ENCODE measurements around the gene MERTK. TPM values are rescaled to one million over a fixed set of nuclear protein-coding genes. Genes with fewer than 3 reads are reported as not detected.
"Not testable (repeated sequence)": the region's sequence is repeated elsewhere in the genome, so short reads cannot be mapped to it uniquely, and the experiment has no call there.

MERTK gene
- 3.3 and 4.4 TPM in 2 replicates for total RNA-seq
- long read RNA-seq, partial matches to known transcripts, result 3 of 4 reads
- long read RNA-seq, other reads (novel, unspliced or antisense), result 0 of 4 reads

DNA sequence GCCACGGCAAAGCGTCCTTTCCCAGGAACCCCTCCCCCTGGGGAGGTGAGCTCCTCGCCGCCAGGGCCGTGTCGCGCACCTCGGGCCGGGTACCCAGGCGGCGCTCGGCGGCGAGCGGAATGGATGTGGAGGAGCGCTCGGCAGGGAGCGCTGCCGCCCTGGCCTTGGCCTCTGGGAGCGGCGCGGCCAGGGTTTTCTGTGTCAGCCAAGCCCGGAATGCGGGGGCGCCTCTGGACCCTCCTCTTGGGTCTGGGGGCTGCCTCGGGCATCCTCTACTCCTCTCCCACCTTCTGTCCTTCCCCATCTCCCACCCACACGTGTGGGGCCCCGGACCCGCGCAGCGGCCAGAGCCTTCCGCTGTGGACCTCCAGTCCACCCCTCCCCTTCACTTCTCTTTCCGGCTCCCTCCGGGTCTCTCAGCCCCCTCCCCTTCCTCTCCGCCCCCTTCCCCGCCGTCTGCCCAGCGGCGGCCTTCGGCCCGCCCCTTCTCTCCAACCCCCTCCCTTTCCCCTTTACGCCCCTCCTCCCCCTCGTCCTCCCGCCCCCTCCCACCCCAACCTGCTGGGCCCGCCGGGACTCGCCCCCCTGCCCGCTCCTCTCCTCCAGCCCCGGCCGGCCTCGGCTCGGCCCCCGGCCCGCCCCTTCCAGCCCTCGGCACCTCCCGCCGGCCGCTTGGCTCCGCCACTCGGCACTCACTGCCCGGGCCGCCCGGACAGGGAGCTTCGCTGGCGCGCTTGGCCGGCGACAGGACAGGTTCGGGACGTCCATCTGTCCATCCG, at the start of gene MERTK:
Gene MERTK, plus strand, starts transcription at position 684 of the 779 bp plus-strand sequence. CDS start 129 bp downstream, outside the sequence.
- H3K4me1 Mint-ChIP-seq, result peaks cover 18% of the 10 kb centered on the region
- TF ChIP-seq, protein P1, sequence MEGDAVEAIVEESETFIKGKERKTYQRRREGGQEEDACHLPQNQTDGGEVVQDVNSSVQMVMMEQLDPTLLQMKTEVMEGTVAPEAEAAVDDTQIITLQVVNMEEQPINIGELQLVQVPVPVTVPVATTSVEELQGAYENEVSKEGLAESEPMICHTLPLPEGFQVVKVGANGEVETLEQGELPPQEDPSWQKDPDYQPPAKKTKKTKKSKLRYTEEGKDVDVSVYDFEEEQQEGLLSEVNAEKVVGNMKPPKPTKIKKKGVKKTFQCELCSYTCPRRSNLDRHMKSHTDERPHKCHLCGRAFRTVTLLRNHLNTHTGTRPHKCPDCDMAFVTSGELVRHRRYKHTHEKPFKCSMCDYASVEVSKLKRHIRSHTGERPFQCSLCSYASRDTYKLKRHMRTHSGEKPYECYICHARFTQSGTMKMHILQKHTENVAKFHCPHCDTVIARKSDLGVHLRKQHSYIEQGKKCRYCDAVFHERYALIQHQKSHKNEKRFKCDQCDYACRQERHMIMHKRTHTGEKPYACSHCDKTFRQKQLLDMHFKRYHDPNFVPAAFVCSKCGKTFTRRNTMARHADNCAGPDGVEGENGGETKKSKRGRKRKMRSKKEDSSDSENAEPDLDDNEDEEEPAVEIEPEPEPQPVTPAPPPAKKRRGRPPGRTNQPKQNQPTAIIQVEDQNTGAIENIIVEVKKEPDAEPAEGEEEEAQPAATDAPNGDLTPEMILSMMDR (conservative IDR thresholded peaks at IDR 0.05), result peak; percentile 66
- H3K4me3 Mint-ChIP-seq, result peak within 1 kb of the TSS; percentile 93
- no peaks in the 10 kb centered on the region for H3K9me3 Mint-ChIP-seq
- H3K36me3 Mint-ChIP-seq (ENCODE audit: low read depth), result no peaks in the 10 kb centered on the region
- peaks cover 40% of the 10 kb centered on the region for H3K27me3 Mint-ChIP-seq (ENCODE audit: low read depth)
- DNase-seq (ENCODE audit: low read depth, low spot score), result peak; percentile 81
- peak within 1 kb of the TSS; percentile 91 for H3K27ac Mint-ChIP-seq (ENCODE audit: unreplicated experiment)

DNA sequence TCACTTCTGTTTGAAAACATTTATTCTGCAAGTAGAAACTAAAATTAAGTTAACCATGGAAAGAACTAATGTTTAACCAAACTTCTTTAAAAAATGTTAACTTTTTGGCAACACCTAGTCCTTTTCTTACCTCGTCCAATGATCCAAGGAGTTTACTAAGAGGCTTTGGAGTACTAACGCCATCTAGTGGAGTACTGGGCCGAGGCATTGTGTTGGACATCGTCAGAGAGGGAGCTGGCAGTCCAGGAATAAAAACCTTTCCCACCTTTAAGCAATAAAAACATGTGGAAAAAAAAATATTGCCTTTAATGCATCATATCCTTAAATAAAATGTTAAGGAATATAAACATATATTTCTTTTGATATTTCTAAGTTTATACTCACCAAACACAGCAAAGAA, 47.8 kb upstream of the MERTK start:
- DNase-seq (ENCODE audit: low read depth, low spot score), result peak; percentile 38
- TF ChIP-seq, protein P1 (conservative IDR thresholded peaks at IDR 0.05), result peak; percentile 61
- H3K4me3 Mint-ChIP-seq; H3K27ac Mint-ChIP-seq (ENCODE audit: unreplicated experiment); H3K9me3 Mint-ChIP-seq; H3K27me3 Mint-ChIP-seq (ENCODE audit: low read depth); H3K36me3 Mint-ChIP-seq (ENCODE audit: low read depth); H3K4me1 Mint-ChIP-seq: not testable (repeated sequence)

DNA sequence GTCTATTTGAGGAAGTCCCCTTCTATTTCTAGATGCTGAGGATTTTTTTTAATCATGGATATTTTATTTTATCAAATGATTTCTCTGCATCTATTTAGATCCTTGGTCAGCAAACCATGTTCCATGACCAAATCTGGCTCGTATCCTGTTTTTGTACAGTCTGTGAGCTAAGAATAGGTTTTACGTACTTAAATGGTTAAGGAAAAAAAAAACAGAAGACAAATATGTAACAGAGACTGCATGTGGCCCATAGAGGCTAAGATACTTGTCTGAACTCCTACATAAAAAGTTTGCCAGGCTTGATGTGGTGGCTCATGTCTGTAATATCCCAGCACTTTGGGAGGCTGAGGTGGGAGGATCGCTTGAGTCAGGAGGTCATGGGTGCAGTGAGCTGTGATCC, 45.9 kb upstream of the MERTK start:
- not testable (repeated sequence) for H3K27me3 Mint-ChIP-seq (ENCODE audit: low read depth); DNase-seq (ENCODE audit: low read depth, low spot score); H3K4me1 Mint-ChIP-seq; H3K4me3 Mint-ChIP-seq; H3K27ac Mint-ChIP-seq (ENCODE audit: unreplicated experiment); H3K36me3 Mint-ChIP-seq (ENCODE audit: low read depth); H3K9me3 Mint-ChIP-seq

DNA sequence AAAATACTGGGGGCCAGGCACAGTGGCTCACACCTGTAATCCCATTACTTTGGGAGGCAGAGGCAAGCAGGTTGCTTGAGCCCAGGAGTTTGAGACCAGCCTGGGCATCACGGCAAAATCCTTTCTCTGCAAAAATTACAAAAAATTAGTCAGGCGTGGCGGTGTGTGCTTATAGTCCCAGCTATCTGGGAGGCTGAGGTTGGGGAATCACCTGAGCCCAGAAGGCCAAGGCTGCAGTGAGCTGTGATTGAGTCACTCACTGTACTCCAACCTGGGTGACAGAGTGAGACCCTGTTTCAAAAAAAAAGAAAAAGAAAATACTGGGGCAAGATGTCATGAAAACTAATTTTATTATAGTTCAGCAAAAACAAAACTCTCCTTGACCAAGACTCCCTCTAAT, 38.4 kb upstream of the MERTK start:
- not testable (repeated sequence) for H3K4me1 Mint-ChIP-seq; H3K27me3 Mint-ChIP-seq (ENCODE audit: low read depth); H3K9me3 Mint-ChIP-seq; H3K4me3 Mint-ChIP-seq; H3K27ac Mint-ChIP-seq (ENCODE audit: unreplicated experiment); DNase-seq (ENCODE audit: low read depth, low spot score)
- peaks cover 13% of the 10 kb centered on the region for H3K36me3 Mint-ChIP-seq (ENCODE audit: low read depth)

DNA sequence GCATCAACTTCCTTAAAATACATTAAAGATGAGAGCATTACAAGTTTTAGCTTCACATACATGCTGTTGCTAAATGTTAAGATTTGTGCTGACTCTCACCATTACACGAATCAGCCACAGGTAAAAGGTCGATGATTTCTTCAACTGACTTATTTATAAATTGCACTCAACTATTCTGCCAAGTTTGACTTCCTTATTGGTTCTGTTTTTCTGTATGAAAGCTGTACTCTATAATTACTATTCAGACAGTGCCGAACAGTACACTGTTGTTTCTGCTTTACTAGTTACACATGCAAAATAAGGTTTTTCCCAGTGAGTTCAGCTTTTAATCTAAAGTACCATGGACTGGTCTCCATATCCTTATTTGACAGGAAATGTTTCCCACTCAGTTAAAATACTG, 33.3 kb upstream of the MERTK start:
- not testable (repeated sequence) for H3K27ac Mint-ChIP-seq (ENCODE audit: unreplicated experiment); H3K9me3 Mint-ChIP-seq; H3K4me3 Mint-ChIP-seq; H3K27me3 Mint-ChIP-seq (ENCODE audit: low read depth); DNase-seq (ENCODE audit: low read depth, low spot score); H3K4me1 Mint-ChIP-seq
- H3K36me3 Mint-ChIP-seq (ENCODE audit: low read depth), result peaks cover 17% of the 10 kb centered on the region

DNA sequence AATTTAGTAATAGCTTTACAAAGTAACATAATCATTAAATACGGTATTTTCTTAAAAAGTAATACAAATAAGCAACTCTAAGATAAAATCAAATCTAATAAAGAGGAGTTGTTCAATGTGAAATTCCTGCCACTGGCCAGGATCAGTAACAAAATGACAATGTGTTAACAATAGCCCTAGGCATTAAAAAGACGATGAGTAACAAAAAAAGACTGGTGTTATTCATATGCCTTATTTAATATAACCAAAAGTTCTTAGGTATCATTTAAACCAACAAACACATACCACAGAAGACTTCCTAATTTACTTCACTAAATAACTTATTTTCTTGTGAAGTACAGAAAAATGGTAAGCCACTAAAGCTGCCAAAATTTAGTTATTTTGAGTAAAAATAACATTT, 25.6 kb upstream of the MERTK start:
- not testable (repeated sequence) for H3K9me3 Mint-ChIP-seq; H3K4me3 Mint-ChIP-seq; H3K27ac Mint-ChIP-seq (ENCODE audit: unreplicated experiment); DNase-seq (ENCODE audit: low read depth, low spot score); H3K4me1 Mint-ChIP-seq; H3K27me3 Mint-ChIP-seq (ENCODE audit: low read depth)
- peaks cover 10% of the 10 kb centered on the region for H3K36me3 Mint-ChIP-seq (ENCODE audit: low read depth)

DNA sequence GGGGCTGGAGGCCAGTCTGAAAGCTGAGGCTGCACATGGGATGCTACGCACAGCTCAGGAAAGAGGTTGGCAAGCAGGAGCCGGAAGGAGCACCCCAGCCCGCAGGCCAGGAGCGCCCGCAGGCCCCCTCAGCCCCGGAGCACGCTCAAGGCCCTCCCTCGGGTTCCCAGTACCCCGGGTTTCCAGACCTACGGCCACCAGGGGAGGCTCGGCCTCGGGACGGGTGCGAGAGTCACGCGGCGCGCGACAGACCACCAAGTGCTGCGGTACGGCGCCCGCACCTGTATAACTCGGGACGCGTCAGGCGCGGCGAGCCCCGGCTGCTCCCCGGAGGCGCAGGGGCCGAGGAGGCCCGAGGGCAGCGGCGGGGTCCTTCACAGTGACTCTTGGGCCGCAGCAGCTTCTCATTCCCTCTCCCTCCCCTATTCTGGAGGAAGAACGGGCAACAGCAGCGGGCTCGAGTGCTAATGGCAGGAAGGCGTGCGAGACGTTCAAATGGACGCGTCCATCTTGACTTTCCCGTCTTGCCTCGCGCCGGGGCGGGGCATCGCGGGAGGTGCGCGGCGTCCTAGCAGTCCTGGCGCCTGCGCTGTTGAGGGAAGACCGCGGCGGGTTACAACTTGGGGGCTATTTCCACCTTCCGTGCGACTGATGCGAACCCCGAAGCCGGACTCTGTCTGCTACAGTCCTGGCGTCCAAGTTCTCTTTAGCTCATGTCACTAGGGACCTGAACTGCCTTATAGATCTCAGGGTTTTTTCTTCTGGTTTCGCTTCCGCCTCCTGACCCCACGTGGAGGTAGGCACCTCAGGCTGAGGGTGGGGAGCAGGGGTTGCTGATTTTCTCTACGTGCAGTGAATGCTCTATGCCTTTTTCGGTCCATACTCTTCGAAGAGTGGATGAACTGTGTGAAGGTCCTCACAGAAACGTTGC, 14.5 kb upstream of the MERTK start, which contains the start of gene ANAPC1:
Gene ANAPC1, minus strand, starts transcription at position 533 of the 931 bp plus-strand sequence. CDS start 3,368 bp downstream, outside the sequence.
- peaks cover 16% of the 10 kb centered on the region for H3K4me1 Mint-ChIP-seq
- H3K27me3 Mint-ChIP-seq (ENCODE audit: low read depth), result peaks cover 3% of the 10 kb centered on the region
- DNase-seq (ENCODE audit: low read depth, low spot score), result peak; percentile 80
- H3K27ac Mint-ChIP-seq (ENCODE audit: unreplicated experiment), result peak within 1 kb of the TSS; percentile 97
- H3K36me3 Mint-ChIP-seq (ENCODE audit: low read depth), result no peaks in the 10 kb centered on the region
- no peaks in the 10 kb centered on the region for H3K9me3 Mint-ChIP-seq
- TF ChIP-seq, protein P1 (conservative IDR thresholded peaks at IDR 0.05), result no peak
- peak within 1 kb of the TSS; percentile 93 for H3K4me3 Mint-ChIP-seq

All from neural crest cell (in vitro differentiated cells).